AG10803 (cell line): ENCODE data around the gene THEM4.

Experiments used
- DNase-seq: peaks from one replicate; pipeline ENCODE4 v3.0.0; 2010; ENCODE audit warnings: low read depth
- H3K4me3 ChIP-seq: 2 replicates; pipeline ENCODE4 v1.5.1; 2011; ENCODE audit warnings: mild to moderate bottlenecking, low read length, control low read depth
- TF ChIP-seq, protein P1 (sequence below): conservative IDR thresholded peaks from 2 replicates; pipeline ENCODE4 v1.5.1; 2011; ENCODE audit warnings: mild to moderate bottlenecking, low read length, control low read depth, inconsistent platforms

THEM4 gene

DNA sequence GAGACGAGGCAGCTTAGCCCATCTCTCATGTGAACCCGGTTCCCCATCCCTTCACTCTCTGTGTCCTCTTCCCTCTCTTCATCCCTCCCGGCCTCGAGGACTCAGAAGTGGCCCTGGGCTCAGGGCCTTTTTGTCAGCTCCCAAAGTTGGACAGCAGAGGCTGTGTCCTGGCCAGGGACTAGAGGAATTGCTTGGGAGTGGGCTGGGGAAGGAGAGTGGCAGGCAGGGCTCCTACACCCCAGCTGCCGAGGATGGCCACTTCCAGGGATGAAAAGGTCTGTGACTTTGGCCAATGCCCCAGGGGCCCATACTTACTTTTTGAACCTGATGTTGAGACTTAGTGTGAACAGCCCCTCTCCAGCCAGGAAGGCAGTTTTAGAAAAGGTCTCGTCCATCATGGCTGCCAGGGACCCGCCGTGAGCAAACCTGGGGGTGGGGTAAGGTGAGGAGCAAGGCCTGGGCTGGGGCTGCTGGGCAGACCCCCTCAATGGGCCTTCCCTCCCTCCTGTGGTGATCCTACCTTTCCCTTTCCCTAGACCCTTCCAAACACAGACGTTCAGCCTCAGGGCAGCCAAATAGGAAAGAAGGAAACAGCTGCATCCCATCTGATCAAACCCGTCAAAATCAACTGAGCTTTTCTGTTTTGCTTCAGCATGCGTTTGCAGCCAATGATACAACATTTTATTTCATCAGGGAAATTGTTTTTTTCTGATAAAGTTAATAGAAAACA, 61.3 kb downstream of the THEM4 start:
- TF ChIP-seq, protein P1, sequence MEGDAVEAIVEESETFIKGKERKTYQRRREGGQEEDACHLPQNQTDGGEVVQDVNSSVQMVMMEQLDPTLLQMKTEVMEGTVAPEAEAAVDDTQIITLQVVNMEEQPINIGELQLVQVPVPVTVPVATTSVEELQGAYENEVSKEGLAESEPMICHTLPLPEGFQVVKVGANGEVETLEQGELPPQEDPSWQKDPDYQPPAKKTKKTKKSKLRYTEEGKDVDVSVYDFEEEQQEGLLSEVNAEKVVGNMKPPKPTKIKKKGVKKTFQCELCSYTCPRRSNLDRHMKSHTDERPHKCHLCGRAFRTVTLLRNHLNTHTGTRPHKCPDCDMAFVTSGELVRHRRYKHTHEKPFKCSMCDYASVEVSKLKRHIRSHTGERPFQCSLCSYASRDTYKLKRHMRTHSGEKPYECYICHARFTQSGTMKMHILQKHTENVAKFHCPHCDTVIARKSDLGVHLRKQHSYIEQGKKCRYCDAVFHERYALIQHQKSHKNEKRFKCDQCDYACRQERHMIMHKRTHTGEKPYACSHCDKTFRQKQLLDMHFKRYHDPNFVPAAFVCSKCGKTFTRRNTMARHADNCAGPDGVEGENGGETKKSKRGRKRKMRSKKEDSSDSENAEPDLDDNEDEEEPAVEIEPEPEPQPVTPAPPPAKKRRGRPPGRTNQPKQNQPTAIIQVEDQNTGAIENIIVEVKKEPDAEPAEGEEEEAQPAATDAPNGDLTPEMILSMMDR, result no peak
- H3K4me3 ChIP-seq, result no peak overlapping the region
- no peak for DNase-seq

DNA sequence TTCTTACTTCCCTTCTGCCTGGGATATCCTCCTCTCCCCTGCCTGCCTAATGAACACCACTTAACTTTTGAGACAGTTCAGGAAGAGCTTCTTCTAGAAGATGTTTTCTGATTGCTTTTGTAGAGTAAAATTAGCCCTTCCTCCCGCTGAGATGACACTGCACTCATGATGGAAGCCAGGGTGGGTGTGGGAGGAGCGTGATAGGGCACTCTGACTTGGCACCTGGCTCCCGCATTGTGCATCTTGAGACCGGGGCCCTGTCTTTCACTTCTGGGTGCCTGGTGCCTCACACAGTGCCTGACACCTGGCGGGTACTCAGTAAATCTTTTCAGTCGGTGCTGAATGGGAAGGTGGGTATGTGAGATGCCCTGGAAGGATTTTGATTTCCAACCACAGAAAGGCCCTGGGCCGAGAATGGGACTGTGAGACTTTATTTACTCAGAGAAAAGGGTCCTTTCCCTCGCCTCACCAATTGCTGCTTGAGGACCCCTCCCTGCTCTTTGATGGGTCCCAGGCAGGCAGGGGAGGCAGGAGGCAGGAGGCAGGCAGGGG, 62.5 kb downstream of the THEM4 start:
- DNase-seq, result no peak

DNA sequence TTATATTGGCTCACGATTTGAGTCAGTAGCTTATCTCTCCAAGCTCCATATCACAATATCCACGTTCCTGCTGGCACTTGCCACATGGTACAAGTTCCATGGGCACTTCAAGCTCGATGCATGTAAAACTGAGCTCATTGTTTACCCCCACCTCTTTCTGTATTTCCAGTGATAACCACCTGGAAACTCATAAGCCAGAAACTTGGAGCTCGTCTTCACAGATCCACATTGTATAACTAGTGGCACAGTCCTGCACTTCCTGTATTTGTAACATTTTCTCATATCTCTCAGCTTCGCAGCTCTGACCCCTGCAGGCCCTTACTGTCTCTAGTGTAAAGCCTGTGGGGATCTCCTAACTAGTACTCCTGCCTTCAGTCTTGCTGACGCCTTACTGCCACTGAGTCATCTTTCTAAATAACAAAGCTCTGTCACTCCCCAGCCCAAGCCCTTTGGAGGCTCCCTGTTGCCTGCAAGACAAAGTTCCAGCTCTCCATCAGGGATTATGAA, 63.2 kb downstream of the THEM4 start:
- TF ChIP-seq, protein P1, result no peak
- peak; percentile 25 for DNase-seq
- no peak overlapping the region for H3K4me3 ChIP-seq

More for the DNA sequence above, 62.5 kb downstream of the THEM4 start:
- H3K4me3 ChIP-seq, result no peak overlapping the region
- TF ChIP-seq, protein P1, result no peak

DNA sequence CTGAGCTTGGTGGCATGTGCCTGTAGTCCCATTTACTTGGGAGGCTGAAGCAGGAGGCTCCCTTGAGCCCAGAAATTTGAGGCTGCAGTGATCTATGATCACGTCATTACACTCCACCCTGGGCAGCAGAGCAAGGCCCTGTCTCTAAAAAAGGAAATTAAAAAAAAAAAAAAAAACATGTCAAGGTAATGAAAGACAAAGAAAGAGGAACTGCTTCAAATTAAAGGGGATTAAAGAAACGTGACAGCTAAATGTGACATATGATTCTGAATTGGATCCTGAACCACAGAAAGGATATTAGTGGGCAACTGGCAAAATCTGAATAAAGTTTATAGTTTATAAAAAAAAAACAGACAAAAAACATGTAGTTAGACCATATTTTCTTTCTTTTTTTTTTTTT, 65.9 kb downstream of the THEM4 start:
- TF ChIP-seq, protein P1, result no peak
- no peak for DNase-seq
- H3K4me3 ChIP-seq, result no peak overlapping the region

DNA sequence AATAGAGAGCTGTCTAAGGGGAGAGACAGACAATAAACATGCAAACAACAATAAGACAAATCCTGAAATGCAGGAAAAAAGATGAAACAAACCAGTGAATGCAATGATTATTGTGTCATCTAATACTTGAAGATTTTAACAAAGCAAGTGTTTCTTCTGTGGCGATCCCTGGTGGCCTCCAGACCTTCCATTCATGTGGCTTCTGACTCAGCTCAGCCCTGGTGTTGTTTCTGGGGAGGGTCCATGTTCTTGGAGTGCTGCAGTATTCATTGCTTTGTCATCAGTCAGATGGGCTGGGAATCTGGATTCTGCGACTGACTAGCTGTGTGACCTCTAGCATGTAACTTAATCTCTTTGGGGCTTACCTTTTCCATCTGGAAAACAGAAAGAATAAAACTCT, 68.2 kb downstream of the THEM4 start:
- TF ChIP-seq, protein P1, result no peak
- H3K4me3 ChIP-seq, result no peak overlapping the region
- no peak for DNase-seq

DNA sequence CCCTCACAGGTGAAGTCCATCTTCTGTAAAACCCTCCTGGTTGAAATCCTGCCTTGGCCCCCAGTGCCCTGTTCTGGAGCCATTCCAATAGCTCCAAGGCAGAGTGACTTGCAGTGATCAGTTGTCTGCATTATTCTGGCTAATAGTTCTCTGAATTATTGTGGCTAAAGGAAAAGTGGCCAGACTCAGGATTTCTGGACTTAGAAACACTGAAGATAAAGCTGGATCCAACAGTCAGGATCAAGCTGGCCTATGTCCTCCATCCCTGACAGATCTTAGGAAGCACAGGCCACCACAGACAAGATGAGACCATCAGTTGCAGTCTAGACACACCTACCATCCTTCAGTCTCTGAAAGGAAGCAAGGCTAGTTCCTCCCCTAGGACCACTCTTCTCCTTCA, 68.9 kb downstream of the THEM4 start:
- TF ChIP-seq, protein P1, result no peak
- H3K4me3 ChIP-seq, result no peak overlapping the region

More for the DNA sequence above, 68.9 kb downstream of the THEM4 start:
- no peak for DNase-seq
